HG03066 (cell line): Measurements from ENCODE around the gene MAP2K5.

Experiments
- ATAC-seq: cut with Tn5 transposase; IDR thresholded peaks from one replicate; pipeline ENCODE4 v1.9.1; 2021; ENCODE audit warnings: low read depth; ENCODE audit not compliant: unreplicated experiment

MAP2K5 gene

GRCh38 chr15:67521029-67521782 is 21.3 kb upstream of the MAP2K5 start, which contains the start of gene C15orf61:
C15orf61 (plus strand) TSS chr15:67521131; CDS start chr15:67521249, 118 bp downstream.
- peak; percentile 66 for ATAC-seq

- ATAC-seq: peak; percentile 7
Observed at GRCh38 chr15:67521783-67522568, 20.5 kb upstream of the MAP2K5 start.

GRCh38 chr15:67523330-67523729 is 19.2 kb upstream of the MAP2K5 start:
- no peak for ATAC-seq

- no peak for ATAC-seq
Observed at GRCh38 chr15:67524235-67524634, 18.3 kb upstream of the MAP2K5 start.

GRCh38 chr15:67528513-67528912 is 14.0 kb upstream of the MAP2K5 start:
- no peak for ATAC-seq

GRCh38 chr15:67531379-67531914 is 11.1 kb upstream of the MAP2K5 start:
- no peak for ATAC-seq

- ATAC-seq: no peak
Observed at GRCh38 chr15:67533873-67534272, 8.6 kb upstream of the MAP2K5 start.

- ATAC-seq: no peak
Observed at GRCh38 chr15:67534360-67534759, 8.1 kb upstream of the MAP2K5 start.

GRCh38 chr15:67537771-67538170 is 4.7 kb upstream of the MAP2K5 start:
- no peak for ATAC-seq

GRCh38 chr15:67543348-67543718 is 830 bp downstream of the MAP2K5 start:
- no peak for ATAC-seq

GRCh38 chr15:67544475-67544874 is 2.0 kb downstream of the MAP2K5 start:
- ATAC-seq: no peak

- ATAC-seq: no peak
Observed at GRCh38 chr15:67545864-67546263, 3.4 kb downstream of the MAP2K5 start.

GRCh38 chr15:67547064-67547463 is 4.6 kb downstream of the MAP2K5 start:
- no peak for ATAC-seq

- ATAC-seq: no peak
Observed at GRCh38 chr15:67547836-67548235, 5.3 kb downstream of the MAP2K5 start.

- no peak for ATAC-seq
Observed at GRCh38 chr15:67548236-67548852, 5.8 kb downstream of the MAP2K5 start.

GRCh38 chr15:67548862-67549651 is 6.6 kb downstream of the MAP2K5 start:
- no peak for ATAC-seq

- no peak for ATAC-seq
Observed at GRCh38 chr15:67549736-67550135, 7.2 kb downstream of the MAP2K5 start.

GRCh38 chr15:67550522-67550921 is 8.0 kb downstream of the MAP2K5 start:
- no peak for ATAC-seq

GRCh38 chr15:67551207-67551743 is 8.8 kb downstream of the MAP2K5 start:
- no peak for ATAC-seq

- no peak for ATAC-seq
Observed at GRCh38 chr15:67554580-67554979, 12.1 kb downstream of the MAP2K5 start.
